GM21529 (cell line): ENCODE results near the gene FOXP1.
"Not testable (repeated sequence)": the region's sequence is repeated elsewhere in the genome, so short reads cannot be mapped to it uniquely, and the experiment has no call there.

Experiments used
- ATAC-seq: cut with Tn5 transposase; IDR thresholded peaks from one replicate; pipeline ENCODE4 v1.9.1; 2021; ENCODE audit not compliant: unreplicated experiment

The FOXP1 gene

DNA sequence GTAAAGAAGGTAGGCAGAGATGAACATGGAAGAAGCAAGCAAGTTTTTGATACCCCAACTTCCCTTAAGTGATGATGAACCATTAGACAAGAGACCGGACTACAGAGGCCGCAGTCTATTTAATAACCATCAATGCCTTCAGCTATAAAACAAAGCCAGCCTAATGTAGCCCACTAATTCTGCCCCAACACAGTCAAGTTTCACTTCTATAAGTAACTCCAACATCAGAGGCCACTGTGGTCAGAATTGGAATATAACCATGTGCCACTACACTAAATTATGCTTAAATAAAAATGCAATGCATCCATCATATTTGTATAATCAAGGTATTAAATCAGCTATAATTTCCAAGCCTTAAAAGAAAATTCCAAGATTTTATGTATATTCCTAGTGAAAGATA lies 234.7 kb downstream of the FOXP1 start:
- ATAC-seq: no peak

DNA sequence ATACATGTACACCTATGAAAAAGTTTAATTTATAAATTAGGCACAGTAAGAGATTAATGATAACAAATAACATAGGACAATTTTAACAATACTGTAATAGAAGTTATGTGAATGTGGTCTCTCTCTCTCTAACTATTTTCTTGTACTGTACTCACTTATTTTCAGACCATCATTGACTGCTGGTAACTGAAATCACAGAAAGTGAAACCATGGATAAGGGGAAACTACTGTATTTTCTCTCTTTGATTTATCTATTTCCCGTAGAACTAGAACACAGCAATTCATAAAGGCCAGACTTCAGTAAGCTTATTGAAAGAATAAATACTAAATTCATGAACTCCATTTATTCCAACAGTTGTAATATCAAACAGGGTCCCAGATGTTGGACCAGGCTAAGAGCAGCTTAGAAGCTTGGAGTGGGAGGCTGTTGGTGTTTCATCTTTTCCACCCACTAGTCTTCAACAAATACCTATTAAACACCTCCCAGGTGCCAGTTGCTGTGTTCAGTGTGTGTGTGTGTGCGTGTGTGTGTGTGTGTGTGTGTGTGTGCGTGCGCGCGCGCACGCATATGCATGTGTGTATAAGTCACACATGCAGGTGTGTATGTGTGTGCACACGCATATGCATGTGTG lies 235.4 kb downstream of the FOXP1 start:
- no peak for ATAC-seq

GRCh38 chr3:71346061-71346460 lies 237.5 kb downstream of the FOXP1 start:
- ATAC-seq: no peak

DNA sequence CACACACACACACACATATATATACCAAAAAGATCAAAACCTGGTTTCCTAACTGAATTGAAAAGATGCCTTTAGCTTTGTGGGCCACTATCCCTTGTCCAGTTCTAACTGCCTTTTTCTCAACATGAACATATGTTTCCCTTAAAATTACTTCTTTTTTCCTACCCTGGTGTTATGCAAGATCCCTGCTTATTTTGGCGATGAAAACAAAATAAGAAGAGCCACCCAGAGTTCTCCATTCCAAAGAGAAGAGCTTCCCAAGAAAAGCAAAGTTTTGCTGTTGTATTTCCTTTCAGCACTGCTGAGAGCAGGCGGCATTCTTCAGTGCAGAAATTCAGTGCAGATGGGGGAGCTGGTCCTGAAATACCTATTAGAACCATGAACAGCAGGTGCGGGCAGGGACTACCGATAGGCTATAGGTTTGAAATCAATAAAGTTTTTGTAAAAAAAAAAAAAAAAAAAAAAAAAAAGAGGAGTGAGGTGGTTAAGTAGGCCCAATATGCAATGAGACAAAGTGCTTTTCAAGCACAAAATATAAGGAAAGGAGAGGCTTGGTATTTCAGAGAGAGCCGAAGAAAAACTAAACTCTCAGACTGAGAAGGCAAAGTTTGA lies 238.0 kb downstream of the FOXP1 start:
- no peak for ATAC-seq

- ATAC-seq: no peak
Measured at GRCh38 chr3:71341721-71342120, 241.8 kb downstream of the FOXP1 start.

DNA sequence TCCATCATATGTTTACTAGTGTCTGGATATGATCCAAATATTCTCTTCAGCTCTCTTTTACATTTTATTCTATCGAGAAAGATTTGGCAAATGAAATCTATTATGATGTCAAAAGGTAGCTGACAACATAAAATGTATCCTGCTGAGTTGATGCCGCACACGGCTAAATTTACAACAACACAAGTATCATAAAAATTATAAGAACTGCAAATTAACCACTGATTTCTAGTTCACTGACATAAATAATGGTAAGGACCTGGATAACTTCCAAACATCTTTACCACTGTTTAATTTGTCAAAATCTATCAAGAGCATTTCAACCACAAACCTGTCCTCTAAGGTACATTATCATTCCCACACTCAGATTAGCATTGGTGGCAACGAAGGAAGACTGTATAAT lies 244.5 kb downstream of the FOXP1 start:
- ATAC-seq: no peak

DNA sequence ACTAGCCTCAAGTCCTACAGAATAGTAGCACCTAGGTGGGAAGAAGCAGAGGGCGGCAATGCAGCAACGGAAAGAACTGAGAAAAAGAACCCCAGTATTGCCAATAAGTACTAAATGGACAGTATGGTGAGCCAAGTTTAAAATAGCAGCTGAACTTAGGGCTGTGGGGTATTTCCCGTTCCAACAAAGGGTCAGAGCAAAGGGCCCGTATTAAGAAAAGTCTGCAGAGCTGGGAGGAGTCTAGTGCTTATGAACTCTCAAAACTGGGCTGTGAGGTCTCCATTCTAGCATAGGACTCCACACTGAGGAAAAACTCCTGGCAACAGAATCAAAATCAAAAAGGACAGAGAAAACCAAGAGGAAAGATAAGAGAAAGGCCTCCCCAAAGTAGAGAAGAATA lies 250.7 kb downstream of the FOXP1 start:
- no peak for ATAC-seq

GRCh38 chr3:71330909-71331308 lies 252.6 kb downstream of the FOXP1 start:
- ATAC-seq: no peak

- ATAC-seq: no peak
Measured at GRCh38 chr3:71330505-71330904, 253.0 kb downstream of the FOXP1 start.

DNA sequence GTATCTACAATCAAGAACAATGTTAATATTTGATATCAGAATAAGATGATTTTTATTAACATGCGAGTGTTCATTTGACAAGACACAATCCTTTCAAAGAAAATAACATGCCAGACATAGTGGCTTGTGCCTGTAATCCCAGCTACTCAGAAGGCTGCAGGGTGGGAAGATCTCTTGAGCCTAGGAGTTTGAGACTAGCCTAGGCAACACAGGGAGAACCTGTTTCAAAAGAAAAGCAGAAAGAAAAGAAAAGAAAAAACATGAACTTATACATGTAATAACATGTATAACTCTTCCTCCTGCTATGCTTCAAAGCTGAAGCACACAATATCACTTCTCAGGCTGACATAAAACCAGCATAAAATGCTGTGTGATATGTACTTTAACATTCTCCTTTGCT lies 253.7 kb downstream of the FOXP1 start:
- ATAC-seq: no peak

GRCh38 chr3:71328926-71329325 lies 254.6 kb downstream of the FOXP1 start:
- no peak for ATAC-seq

DNA sequence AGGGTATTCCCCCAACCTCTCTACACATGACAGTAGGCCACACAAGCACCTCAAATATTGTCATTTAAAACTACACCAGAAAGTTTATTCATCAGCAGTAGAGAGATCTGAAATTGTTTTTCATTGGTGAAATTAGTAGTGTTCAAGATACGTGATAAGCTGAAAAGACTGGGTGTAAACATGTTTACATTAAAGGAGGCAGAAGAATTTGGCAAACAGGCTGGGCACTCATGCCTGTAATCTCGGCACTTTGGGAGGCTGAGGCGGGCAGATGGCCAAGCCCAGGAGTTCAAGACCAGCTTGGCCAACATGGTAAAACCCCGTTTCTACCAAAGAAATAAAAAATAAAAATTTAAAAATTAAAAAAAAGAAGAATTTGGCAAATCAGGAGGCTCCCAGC lies 255.6 kb downstream of the FOXP1 start:
- ATAC-seq: no peak

GRCh38 chr3:71325715-71326114 lies 257.8 kb downstream of the FOXP1 start:
- no peak for ATAC-seq

DNA sequence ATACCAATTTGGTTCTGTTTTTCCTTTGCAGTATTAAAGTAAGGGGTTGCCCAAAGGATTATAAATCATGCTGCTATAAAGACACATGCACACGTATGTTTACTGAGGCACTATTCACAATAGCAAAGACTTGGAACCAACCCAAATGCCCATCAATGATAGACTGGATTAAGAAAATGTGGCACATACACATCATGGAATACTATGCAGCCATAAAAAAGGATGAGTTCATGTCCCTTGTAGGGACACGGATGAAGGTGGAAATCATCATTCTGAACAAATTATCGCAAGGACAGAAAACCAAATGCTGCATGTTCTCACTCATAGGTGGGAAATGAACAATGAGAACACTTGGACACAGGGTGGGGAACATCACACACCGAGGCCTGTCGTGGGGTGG lies 259.3 kb downstream of the FOXP1 start:
- ATAC-seq: not testable (repeated sequence)

- ATAC-seq: no peak
Measured at GRCh38 chr3:71323558-71323957, 260.0 kb downstream of the FOXP1 start.

- ATAC-seq: no peak
Measured at GRCh38 chr3:71322154-71322553, 261.4 kb downstream of the FOXP1 start.

DNA sequence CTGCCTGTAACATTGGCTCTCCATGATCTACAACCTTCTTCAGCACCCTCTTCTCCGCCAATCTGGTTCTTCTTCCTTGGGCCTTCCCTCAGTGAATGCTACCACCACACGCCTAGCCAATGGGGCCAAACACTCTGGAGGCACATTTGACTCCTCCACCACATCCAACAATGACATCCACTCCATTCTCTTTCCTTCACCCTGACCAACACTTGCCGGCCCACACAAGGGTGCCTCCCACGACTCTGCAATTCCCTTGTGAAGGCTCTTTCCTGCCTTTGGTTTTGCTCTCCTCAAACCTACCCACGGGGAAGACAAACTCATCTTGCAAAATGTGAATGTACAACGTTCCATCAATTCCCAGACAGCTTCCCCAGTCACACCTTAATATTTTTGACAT lies 263.8 kb downstream of the FOXP1 start:
- ATAC-seq: no peak

- no peak for ATAC-seq
Measured at GRCh38 chr3:71318458-71318827, 265.1 kb downstream of the FOXP1 start.

DNA sequence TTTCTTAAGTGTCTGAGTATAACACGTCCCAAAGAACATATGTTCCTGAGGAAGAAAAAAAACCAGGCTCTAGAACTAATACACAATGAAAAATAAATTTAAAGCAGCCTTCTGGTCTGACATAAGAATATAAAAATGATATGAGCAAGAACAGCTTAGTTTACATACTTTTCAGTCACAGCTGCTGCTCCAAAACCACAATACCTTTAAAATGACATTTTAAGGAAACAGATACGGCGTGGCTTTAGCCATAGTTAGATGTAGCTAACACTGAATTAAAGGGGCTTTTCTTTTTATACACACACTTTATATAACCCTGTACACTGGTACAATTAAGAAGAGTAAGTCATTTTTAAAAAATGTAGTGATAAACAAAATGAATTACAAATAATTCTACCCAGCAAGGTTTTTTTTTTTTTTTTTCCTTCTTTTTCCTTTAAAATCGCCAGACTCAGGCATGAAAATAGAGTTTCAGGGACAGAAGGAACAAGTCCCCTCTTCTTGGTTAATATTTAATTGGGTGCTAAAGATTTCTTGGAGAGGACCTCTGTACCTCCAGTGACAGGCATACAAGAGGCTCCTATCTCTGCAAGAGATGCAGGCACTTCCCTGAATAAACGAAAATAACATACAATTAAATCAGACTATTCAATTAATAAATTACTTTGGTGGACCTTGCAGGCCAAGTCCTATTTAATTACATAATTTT lies 265.6 kb downstream of the FOXP1 start:
- no peak for ATAC-seq

- no peak for ATAC-seq
Measured at GRCh38 chr3:71317140-71317539, 266.4 kb downstream of the FOXP1 start.

GRCh38 chr3:71316066-71316777 lies 267.3 kb downstream of the FOXP1 start:
- no peak for ATAC-seq

- ATAC-seq: no peak
Measured at GRCh38 chr3:71315431-71315830, 268.1 kb downstream of the FOXP1 start.
